GM12801 (cell line): Measurements from ENCODE around the gene LGI2.

Experiments used
- CTCF ChIP-seq: IDR thresholded peaks from one replicate; pipeline ENCODE4 v1.5.1; 2011; ENCODE audit warnings: control low read depth; ENCODE audit not compliant: insufficient read length; ENCODE audit errors: extremely low read depth

LGI2 gene

DNA sequence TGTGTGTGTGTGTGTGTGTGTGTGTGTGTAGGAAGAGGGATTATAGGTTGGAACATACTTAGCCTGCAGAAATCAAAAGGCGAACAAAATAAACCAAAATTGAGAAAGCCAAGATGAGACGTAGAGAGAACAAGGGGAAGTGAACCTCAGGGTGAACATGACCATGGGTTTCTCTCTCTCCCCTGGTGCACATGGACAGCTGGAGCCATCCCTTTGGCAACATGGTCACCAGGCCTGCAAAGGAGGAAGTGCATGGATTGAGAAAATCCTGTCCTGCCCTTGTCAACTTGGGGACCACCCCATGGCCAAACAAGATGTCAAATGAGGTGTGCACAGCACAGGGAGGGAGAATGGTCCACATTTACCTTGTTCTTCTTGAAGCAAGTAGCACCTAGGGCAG lies 23.1 kb downstream of the LGI2 start:
- no peak for TF ChIP-seq CTCF

DNA sequence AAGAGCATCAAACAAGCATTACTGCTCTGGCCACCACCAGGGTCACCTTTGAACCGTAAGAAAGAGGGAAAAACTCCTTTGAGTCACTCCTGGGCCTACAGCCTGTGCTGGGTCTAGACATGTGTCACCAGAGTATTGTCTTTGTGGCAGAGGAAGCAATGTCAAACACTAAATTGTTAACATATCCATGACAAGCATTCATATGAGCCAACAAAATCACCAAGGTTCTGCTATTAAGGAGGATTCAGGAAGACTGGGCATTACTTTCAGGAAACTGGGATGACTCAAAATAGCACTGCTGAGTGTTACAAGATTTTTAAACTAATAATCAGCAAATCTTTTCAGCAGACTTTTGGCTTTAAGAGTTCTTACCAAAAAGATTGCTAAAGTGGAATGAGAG lies 28.1 kb downstream of the LGI2 start:
- no peak for TF ChIP-seq CTCF

DNA sequence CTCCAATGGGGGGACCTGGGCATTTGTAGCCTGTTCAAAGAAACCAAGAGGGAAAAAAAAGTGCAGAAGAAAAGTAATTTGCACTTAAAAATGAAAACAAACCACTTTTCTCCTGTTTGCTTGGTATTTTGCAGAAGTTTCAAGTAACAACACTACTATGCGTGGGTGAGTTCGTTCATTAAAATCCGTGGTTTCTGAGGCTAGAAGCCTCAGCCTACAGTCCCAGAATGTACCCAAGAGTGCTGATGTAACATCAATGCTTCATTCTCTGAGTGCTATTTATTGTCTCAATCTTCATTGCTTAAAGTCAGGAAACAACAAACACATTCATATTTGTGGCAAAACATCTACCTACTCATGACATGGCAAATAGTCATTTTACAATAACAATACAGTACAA lies 29.2 kb downstream of the LGI2 start:
- no peak for TF ChIP-seq CTCF

GRCh38 chr4:25000639-25001038 lies 30.1 kb downstream of the LGI2 start:
- no peak for TF ChIP-seq CTCF

DNA sequence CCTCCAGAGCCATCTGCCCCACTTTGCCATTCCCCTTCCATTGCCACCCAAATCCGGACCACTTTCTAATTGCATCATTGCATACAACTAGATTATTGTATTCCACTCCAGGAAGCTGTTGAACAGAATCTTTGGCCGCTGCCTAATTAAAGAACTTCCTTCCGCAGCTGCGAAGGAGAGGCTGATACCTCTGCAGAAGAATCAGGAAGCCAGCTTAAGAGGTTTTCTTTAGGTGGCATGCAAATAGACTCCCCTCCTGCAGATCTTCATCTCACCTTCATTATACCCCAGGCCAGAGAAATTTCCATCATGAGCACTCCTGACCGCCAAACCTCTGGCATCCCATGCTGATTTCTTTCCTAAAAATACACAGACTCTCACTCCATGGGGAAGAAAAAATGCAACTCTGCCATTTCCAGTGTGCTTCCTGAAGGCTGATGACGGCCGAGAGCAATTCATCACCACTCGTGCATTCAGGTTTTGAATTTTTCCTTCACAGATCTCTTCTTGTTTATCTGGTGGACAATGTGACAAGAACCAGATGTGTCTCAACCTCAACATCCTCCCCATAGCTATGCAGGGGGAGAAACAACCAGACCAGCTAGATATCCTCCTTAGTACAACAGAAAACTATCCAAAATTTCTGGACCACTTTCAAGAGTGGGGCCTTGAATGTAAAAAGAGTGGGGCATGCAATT lies 31.2 kb downstream of the LGI2 start:
- TF ChIP-seq CTCF, result no peak

DNA sequence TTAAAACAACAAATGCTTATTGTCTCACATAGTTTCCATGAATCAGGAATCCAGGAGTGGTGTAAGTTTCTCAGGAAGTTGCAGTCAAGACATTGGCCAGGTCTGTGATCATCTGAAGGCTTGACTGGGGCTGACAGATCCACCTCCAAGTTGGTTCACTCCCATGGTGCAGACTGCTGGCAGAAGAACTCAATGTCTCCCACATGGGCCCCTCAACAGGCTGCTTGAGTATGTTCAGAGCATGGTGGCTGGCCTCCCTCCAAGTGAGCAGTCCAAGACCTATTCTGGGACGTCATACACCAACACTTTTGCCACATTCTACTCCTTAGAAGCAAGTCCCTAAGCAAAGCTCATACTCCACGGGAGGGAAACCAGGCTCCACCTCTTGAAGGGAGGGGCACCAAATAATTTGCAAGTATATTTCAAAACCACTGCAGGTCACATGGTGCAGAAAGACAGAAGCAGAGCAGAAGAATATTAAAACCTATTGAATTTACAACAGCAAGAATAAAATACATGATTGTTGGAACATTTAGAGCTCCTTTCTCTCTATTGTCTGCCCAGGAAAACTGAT lies 35.3 kb downstream of the LGI2 start:
- no peak for TF ChIP-seq CTCF

GRCh38 chr4:24993551-24994080 lies 37.1 kb downstream of the LGI2 start:
- TF ChIP-seq CTCF, result no peak
